Skin of body (tissue), 3 donors: Measurements from ENCODE around the gene BCKDHA. TPM values are rescaled to one million over a fixed set of nuclear protein-coding genes. Genes with fewer than 3 reads are reported as not detected.
"Not testable (repeated sequence)": the region's sequence is repeated elsewhere in the genome, so short reads cannot be mapped to it uniquely, and the experiment has no call there.

Experiments
- DNase-seq: peaks from one replicate; lab custom pipeline; 2025; lab: John Stamatoyannopoulos, UW
- small RNA-seq: library from RNA; depleted of rRNA; stranded (forward); fragments of <200 nt; gene quantifications from one replicate; pipeline ENCODE3, GENCODE V24; 2014; ENCODE audit warnings: low replicate concordance
- total RNA-seq: library from RNA; depleted of rRNA; stranded (reverse); fragments of >200 nt; gene quantifications from one replicate; pipeline ENCODE4 v1.2.3, GENCODE V29; 2014

BCKDHA gene
- total RNA-seq, 1 donor from 2014 or later, result 36.5 TPM

DNA sequence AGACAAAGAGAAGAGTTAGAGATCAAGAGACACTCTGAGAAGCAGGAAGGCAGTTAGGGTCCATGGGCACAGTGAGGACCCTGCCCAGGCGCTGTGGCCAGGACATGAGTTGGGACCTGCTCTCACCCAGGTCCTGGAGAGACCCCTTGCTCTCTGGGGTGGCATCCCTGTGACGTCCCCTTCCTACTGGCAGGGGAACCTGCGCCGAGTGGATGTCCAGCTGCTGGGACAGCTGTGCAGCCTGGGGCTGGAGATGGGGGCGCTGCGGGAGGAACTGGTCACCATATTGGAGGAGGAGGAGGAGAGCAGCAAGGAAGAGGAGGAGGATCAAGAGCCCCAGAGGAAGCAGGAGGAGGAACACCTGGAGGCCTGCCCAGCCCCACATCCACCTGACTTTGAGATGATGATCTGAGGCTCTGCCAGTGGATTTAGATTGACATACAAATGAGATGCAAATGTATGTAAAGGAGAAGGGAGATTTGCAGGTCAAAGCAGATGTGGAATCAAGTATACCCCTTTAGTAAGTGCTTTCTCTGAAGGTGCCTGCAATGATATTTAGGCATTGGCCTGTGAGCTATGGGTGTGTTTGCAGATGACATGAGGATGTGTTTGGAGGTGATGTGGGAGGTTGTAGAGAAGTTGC is 46.3 kb downstream of the BCKDHA start:
- no peak for DNase-seq

GRCh38 chr19:41445575-41445974 is 48.0 kb downstream of the BCKDHA start:
- no peak for DNase-seq

DNA sequence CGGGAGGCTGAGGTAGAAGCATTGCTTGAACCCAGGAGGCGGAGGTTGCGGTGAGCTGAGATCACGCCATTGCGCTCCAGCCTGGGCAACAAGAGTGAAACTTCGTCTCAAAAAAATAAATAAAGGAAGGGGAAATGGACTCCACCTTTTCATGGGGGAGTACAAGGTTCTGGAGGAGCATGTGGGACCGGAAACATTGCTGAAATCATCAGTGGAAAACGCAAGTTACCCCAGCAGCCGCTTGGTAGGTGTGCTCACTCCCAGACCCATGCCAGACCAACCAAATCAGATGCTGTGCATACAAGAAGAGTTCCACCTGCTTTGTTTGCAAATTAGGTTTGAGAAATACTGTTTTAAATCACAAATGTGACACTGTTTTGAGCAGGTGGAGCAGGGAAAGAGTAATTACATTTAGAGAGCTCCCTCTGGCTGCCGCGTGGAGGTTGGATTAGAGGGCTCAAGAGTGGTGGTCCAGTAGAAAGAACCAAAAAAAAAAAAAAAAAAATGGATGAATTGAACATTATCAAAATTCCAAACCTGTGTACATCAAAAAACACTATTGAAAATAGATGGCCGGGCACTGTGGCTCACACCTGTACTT is 50.2 kb downstream of the BCKDHA start:
- no peak for DNase-seq

DNA sequence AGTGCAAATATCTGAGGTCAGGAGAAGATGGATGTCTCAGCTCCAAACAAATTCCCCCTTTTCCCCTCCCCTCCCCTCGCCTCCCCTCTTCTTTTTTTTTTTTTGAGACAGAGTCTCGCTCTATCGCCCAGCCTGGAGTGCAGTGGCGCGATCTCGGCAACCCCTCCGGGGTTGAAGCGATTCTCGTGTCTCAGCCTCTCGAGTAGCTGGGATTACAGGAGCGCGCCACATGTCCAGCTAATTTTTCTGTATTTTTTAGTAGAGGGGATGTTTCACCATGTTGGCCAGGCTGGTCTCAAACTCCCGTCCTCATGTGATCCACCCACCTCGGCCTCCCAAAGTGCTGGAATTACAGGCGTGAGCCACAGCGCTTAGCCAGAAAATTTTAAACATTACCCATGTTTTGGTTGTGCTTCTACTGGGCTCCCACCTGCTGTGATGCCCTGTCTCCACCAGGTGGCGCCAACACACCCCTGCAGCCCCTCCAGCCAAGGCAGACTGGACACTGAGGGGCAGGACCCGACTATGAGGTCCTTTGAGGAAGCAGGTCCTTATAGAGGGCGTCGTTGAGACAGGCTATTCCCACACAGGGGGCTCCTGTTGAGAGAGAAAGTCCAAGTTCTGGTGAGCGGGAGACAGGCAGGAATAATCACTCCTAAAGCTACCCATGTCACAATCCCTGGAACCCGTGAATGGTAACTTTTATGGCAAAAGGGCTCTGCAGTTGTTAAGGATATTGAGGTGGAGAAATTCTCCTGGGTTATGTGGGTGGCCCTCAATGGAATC is 51.7 kb downstream of the BCKDHA start:
- DNase-seq, result no peak

DNA sequence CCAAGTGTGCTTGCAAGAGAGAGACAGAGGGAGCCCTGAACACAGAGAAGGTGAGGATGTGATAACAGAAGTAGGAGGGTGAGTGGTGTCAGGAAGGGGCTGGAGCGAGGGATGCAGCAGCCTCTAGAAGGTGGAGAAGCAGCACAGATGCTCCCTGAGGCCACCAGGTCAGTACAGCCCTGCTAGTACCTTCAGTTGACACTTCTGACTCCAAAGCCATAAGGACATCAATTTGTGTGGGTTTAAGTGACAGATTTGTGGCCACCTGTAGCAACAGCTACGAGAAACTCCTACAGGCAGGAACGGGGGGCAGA is 52.2 kb downstream of the BCKDHA start:
- no peak for DNase-seq

DNA sequence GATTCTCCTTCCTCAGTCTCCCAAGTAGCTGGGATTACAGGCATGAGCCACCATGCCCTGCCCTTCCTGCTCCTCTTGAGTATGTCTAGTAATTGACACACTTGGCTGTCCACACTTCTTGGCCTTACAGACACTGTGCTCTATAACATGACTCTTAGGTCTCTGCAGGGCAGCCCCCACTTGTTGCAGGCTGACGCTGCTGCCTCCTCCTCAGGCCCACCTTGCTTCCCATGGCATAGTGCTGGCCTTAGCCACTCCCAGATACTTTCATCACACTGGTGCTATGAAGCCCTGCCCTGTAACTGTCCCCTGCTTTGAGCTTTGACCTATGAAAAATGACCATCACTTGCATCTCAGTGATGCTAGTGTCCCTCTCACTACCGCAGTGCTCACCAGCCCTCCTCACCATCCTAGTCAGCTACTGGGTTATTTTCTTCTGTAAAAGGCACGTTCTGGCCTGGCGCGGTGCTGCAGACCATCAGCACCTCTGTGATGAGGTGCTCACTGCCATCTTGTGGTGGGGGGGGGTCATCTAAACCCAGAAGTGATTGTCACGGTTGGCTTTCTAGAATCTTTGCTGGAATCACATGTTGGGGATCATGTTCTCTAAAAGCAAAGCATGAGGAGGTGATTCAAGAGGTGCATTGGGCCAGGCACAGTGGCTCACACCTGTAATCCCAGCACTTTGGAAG is 55.1 kb downstream of the BCKDHA start:
- DNase-seq, result no peak

- no peak for DNase-seq
These were observed 58.3 kb downstream of the BCKDHA start for GRCh38 chr19:41455936-41456335.

DNA sequence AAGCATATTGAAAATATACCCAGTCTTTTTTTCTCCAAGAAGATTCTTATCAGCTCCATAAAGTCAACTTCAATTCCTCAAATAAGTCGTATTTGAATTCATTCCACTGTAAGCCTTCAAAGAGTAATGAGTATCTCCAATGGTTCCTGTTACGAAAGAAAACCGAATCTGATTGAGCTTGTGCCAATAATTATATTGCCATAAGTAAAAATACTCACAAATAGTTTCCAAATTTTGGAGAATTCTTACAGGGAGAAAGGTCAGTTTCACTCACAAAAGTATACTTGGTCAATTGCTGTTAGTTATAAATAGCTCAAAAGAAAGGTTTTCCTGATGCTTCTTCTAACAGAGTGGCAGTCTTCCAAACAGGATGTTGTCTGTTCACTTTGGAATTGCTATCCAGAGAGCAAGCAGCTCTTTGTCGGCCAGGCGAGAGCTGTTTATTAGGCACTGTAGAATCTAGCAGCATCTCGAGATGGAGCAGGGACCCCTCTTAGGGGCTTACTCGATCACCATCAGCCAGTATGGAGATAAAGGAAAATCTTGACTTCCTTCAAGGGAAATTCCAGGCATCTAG is 58.8 kb downstream of the BCKDHA start:
- no peak for DNase-seq

GRCh38 chr19:41457241-41457640 is 59.6 kb downstream of the BCKDHA start:
- no peak for DNase-seq

DNA sequence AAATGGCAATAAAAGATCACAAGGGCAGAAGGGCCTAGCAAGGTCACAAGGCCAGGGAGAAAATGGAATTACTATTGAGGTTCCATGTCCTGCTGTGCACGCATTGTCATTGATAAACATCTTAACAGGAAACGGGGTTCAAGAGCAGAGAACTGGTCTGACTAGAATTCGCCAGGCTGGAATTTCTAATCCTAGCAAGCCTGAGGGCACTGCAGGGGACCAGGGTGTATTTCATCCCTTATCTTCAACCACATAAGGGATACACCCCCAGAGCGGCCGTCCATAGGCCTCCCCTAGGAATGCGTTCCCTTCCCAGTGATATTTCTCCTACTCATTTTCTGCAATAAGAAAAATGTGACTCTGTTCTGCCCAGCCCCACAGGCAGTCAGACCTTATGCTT is 64.9 kb downstream of the BCKDHA start:
- no peak for DNase-seq

DNA sequence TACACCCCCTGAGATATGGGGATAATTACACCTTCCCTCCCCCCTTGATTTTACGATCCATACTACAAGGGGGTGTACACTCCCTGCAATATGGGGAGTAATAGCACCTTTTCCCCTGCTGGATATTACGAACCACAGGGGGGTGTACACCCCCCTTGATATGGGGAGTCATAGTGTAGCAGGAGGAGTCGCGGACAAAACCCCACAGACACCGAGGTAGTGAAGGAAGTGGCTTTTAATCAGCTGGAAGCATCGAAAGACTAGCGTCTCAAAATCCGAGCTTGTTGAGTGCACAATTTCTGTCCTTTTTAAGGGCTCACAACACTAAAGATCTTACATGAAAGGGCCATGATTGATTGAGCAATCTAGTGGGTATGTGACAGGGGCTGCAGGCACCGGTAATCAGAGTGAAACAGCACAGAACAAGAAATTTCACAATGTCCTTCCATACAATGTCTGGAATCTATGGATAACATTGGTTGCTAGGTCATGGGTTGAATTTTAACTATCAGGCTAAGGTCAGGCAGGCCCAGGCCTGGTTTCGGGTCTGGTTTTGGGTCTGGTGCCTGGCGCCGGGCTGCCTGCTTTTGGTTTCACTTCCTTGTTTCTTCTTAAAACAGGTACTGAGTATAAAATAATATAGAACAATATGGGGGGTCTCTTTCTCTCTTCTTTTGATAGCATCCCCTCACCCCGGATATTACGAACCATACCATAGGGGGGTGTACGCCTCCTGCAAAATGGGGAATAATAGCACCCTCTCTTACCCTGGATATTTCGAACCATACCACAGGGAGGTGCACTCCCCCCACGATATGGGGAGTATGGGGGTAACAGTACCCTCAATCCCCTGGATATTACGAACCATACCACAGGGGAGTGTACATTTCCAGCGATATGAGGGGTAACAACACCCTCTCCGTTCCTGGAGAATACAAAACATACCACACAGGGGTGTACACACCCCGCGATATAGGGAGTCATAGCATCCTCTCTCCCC is 65.9 kb downstream of the BCKDHA start:
- DNase-seq, result not testable (repeated sequence)

Small RNAs within 50 kb of the gene (small RNA-seq; reads per million reads assigned to genes)
- not detected for gene RF00017

Other genes starting within 250 kb of the BCKDHA start
- 2.5 TPM for gene CYP2S1, start 204.6 kb upstream of the BCKDHA start, total RNA-seq
- gene AXL, start 178.6 kb upstream of the BCKDHA start, total RNA-seq, result 36.2 TPM
- 108 TPM for gene HNRNPUL1, start 133.4 kb upstream of the BCKDHA start, total RNA-seq
- gene CCDC97, start 87.6 kb upstream of the BCKDHA start, total RNA-seq, result 7.0 TPM
- gene TGFB1, start 43.9 kb upstream of the BCKDHA start, total RNA-seq, result 10.9 TPM
- gene B9D2, start 33.7 kb upstream of the BCKDHA start, total RNA-seq, result 0.89 TPM
- gene TMEM91, start 21.3 kb upstream of the BCKDHA start, total RNA-seq, result 20.9 TPM
- 10.1 TPM for gene EXOSC5, start 459 bp upstream of the BCKDHA start, total RNA-seq
- gene B3GNT8, start 29.6 kb downstream of the BCKDHA start, total RNA-seq, result 1.6 TPM
- gene DMAC2, start 42.1 kb downstream of the BCKDHA start, total RNA-seq, result 14.4 TPM
- gene ERICH4, start 45.3 kb downstream of the BCKDHA start, total RNA-seq, result not detected
- gene CEACAM21, start 178.3 kb downstream of the BCKDHA start, total RNA-seq, result 1.2 TPM
- 0.59 TPM for gene CEACAM4, start 229.3 kb downstream of the BCKDHA start, total RNA-seq